ENCODE results near the gene TMEM217.

TMEM217 gene

GRCh38 chr6:37241131-37241530, 16.8 kb downstream of the TMEM217 start:
- Histone ChIP-seq H3K9ac (ENCODE audit: low read length) (no peak overlapping the region), H4K20me1 (ENCODE audit: insufficient read depth, low read length) (no peaks in the 10 kb centered on the region), H3K27ac (ENCODE audit: low read length) (no peak overlapping the region), H3K4me2 (ENCODE audit: low read length) (no peak overlapping the region), H2AFZ (ENCODE audit: low read depth, low read length) (no peak overlapping the region), H3K9me3 (ENCODE audit: insufficient read depth, low read length) (no peaks in the 10 kb centered on the region), H3K4me3 (ENCODE audit: low read length) (no peak overlapping the region), H3K36me3 (replicated peaks; ENCODE audit: low read depth, low read length) (no peaks in the 10 kb centered on the region), H3K27me3 (ENCODE audit: low read depth, low read length) (no peaks in the 10 kb centered on the region), H3K4me1 (ENCODE audit: low read length) (peaks cover 15% of the 10 kb centered on the region), H3K79me2 (ENCODE audit: low read length) (no peaks in the 10 kb centered on the region)
- TF ChIP-seq EZH2phosphoT487 (IDR thresholded peaks at IDR 0.05; ENCODE audit: low read depth) (no peak), CTCF (IDR thresholded peaks at IDR 0.05; ENCODE audit: low read depth, low read length) (no peak)

- Histone ChIP-seq H4K20me1 (ENCODE audit: insufficient read depth, low read length) (no peaks in the 10 kb centered on the region), H3K27ac (ENCODE audit: low read length) (no peak overlapping the region), H3K4me1 (ENCODE audit: low read length) (peaks cover 15% of the 10 kb centered on the region), H3K27me3 (ENCODE audit: low read depth, low read length) (no peaks in the 10 kb centered on the region), H3K4me3 (ENCODE audit: low read length) (no peak overlapping the region), H3K4me2 (ENCODE audit: low read length) (no peak overlapping the region), H3K36me3 (replicated peaks; ENCODE audit: low read depth, low read length) (no peaks in the 10 kb centered on the region), H3K9me3 (ENCODE audit: insufficient read depth, low read length) (no peaks in the 10 kb centered on the region), H3K9ac (ENCODE audit: low read length) (no peak overlapping the region), H3K79me2 (ENCODE audit: low read length) (no peaks in the 10 kb centered on the region), H2AFZ (ENCODE audit: low read depth, low read length) (peak overlapping the region; percentile 2; the same call in 1 of the 2 replicates)
- TF ChIP-seq CTCF (IDR thresholded peaks at IDR 0.05; ENCODE audit: low read depth, low read length) (no peak), EZH2phosphoT487 (IDR thresholded peaks at IDR 0.05; ENCODE audit: low read depth) (no peak)
Observed at GRCh38 chr6:37239950-37240713, 17.8 kb downstream of the TMEM217 start.

GRCh38 chr6:37239526-37239925, 18.4 kb downstream of the TMEM217 start:
- Histone ChIP-seq H4K20me1 (ENCODE audit: insufficient read depth, low read length) (no peaks in the 10 kb centered on the region), H3K9me3 (ENCODE audit: insufficient read depth, low read length) (no peaks in the 10 kb centered on the region), H3K36me3 (replicated peaks; ENCODE audit: low read depth, low read length) (no peaks in the 10 kb centered on the region), H2AFZ (ENCODE audit: low read depth, low read length) (no peak overlapping the region), H3K4me2 (ENCODE audit: low read length) (no peak overlapping the region), H3K4me3 (ENCODE audit: low read length) (no peak overlapping the region), H3K27ac (ENCODE audit: low read length) (no peak overlapping the region), H3K27me3 (ENCODE audit: low read depth, low read length) (no peaks in the 10 kb centered on the region), H3K79me2 (ENCODE audit: low read length) (no peaks in the 10 kb centered on the region), H3K9ac (ENCODE audit: low read length) (no peak overlapping the region), H3K4me1 (ENCODE audit: low read length) (peaks cover 15% of the 10 kb centered on the region)
- TF ChIP-seq CTCF (IDR thresholded peaks at IDR 0.05; ENCODE audit: low read depth, low read length) (no peak), EZH2phosphoT487 (IDR thresholded peaks at IDR 0.05; ENCODE audit: low read depth) (no peak)

- Histone ChIP-seq H3K4me3 (ENCODE audit: low read length) (no peak overlapping the region), H2AFZ (ENCODE audit: low read depth, low read length) (no peak overlapping the region), H3K9me3 (ENCODE audit: insufficient read depth, low read length) (no peaks in the 10 kb centered on the region), H3K4me2 (ENCODE audit: low read length) (no peak overlapping the region), H3K27ac (ENCODE audit: low read length) (no peak overlapping the region), H3K4me1 (ENCODE audit: low read length) (peaks cover 15% of the 10 kb centered on the region), H3K79me2 (ENCODE audit: low read length) (no peaks in the 10 kb centered on the region), H4K20me1 (ENCODE audit: insufficient read depth, low read length) (no peaks in the 10 kb centered on the region), H3K9ac (ENCODE audit: low read length) (no peak overlapping the region), H3K36me3 (replicated peaks; ENCODE audit: low read depth, low read length) (no peaks in the 10 kb centered on the region), H3K27me3 (ENCODE audit: low read depth, low read length) (peaks cover 6% of the 10 kb centered on the region; the same call in 1 of the 2 replicates)
- TF ChIP-seq EZH2phosphoT487 (IDR thresholded peaks at IDR 0.05; ENCODE audit: low read depth), result no peak
- TF ChIP-seq CTCF (IDR thresholded peaks at IDR 0.05; ENCODE audit: low read depth, low read length), result no peak
Observed at GRCh38 chr6:37238381-37238780, 19.6 kb downstream of the TMEM217 start.

Data from OCI-LY3 (cell line).